GM12892 (cell line): ENCODE data around the gene CLCN4.

ENCODE experiments used
- POLR2A ChIP-seq: IDR thresholded peaks from 2 replicates; pipeline ENCODE4 v1.6.1; 2011; ENCODE audit warnings: low read depth, low read length, control low read depth
- POLR2AphosphoS5 ChIP-seq: IDR thresholded peaks from 2 replicates; pipeline ENCODE4 v1.6.1; 2011; ENCODE audit warnings: low read depth, low read length, control low read depth

GRCh38 chrX:10118530-10118929, 38.2 kb upstream of the CLCN4 start:
- TF ChIP-seq POLR2AphosphoS5 (no peak), POLR2A (no peak)
